ENCODE data around the gene PER3.

GRCh38 chr1:7783826-7784491, at the start of gene PER3:
- TF ChIP-seq CTCF (IDR thresholded peaks at IDR 0.05) (no peak), POLR2A (IDR thresholded peaks at IDR 0.05) (peak in 2 of 4 donors; percentile 23 to 56)

Data from esophagus squamous epithelium (tissue), 4 donors.